Osteocyte (in vitro differentiated cells): Measurements from ENCODE around the gene CBX8. TPM values are rescaled to one million over a fixed set of nuclear protein-coding genes. Genes with fewer than 3 reads are reported as not detected.

Experiments
- DNase-seq: peaks from one replicate; pipeline ENCODE4 v3.0.0; 2021; ENCODE audit warnings: mixed read lengths; ENCODE audit not compliant: unreplicated experiment; ENCODE audit errors: extremely low spot score
- H3K27ac Mint-ChIP-seq: one replicate; pipeline ENCODE4 v1.8.0; 2021; ENCODE audit warnings: mild to moderate bottlenecking, mixed read lengths; ENCODE audit not compliant: unreplicated experiment
- H3K27me3 Mint-ChIP-seq: one replicate; pipeline ENCODE4 v1.8.0; 2021; ENCODE audit warnings: mixed read lengths; ENCODE audit not compliant: unreplicated experiment
- H3K36me3 Mint-ChIP-seq: one replicate; pipeline ENCODE4 v1.8.0; 2021; ENCODE audit warnings: mixed read lengths; ENCODE audit not compliant: unreplicated experiment
- H3K4me1 Mint-ChIP-seq: one replicate; pipeline ENCODE4 v1.8.0; 2021; ENCODE audit warnings: mixed read lengths; ENCODE audit not compliant: unreplicated experiment
- H3K4me3 Mint-ChIP-seq: one replicate; pipeline ENCODE4 v1.8.0; 2021; ENCODE audit warnings: mild to moderate bottlenecking, moderate library complexity, mixed read lengths; ENCODE audit not compliant: unreplicated experiment
- H3K9me3 Mint-ChIP-seq: one replicate; pipeline ENCODE4 v1.8.0; 2021; ENCODE audit warnings: mixed read lengths; ENCODE audit not compliant: unreplicated experiment
- total RNA-seq: library from RNA; stranded (reverse); gene quantifications from 2 replicates; pipeline ENCODE4 v1.2.1, GENCODE V29; 2021
- TF ChIP-seq, protein P1 (sequence below): fragments of 200-600 bp; sonication (generic); IDR thresholded peaks from 2 replicates; pipeline ENCODE4 v1.5.0; 2021; ENCODE audit warnings: antibody characterized with exemption, mild to moderate bottlenecking, moderate library complexity

Gene CBX8
- total RNA-seq, 1 donor from 2014 or later, result 5.4 TPM

DNA sequence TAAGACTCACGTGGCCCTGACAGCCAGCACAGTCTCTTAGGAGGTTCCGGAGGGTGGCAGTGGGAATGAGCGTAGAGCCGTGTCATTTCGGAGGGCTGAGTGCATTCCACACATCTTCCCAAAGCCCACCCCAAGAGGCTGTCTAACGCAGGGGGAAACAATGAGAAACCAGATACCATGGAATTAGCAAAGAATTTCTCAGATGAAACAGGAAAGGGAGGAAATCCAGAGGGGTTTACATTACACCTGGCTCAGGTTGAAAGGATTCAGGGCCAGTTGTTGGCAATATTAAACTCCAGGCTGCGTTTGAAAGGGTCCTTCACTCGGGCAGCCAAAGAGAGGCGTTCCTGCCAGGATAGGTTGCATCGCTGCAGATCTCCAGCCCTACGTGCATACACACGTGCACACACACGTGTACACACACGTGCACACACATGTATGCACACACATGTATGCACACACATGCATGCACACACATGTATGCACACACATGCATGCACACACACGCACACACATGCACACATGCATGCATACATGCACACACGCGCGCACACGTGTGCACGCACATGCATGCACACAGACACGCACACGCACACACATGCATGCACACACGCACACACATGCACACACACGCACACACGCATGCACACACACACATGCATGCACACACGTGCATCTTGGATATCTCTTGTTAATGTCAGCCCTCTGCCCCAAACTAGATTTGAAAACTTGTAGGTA, 30.1 kb upstream of the CBX8 start:
- Mint-ChIP-seq H3K9me3 (no peaks in the 10 kb centered on the region), H3K27me3 (no peaks in the 10 kb centered on the region)
- TF ChIP-seq, protein P1, sequence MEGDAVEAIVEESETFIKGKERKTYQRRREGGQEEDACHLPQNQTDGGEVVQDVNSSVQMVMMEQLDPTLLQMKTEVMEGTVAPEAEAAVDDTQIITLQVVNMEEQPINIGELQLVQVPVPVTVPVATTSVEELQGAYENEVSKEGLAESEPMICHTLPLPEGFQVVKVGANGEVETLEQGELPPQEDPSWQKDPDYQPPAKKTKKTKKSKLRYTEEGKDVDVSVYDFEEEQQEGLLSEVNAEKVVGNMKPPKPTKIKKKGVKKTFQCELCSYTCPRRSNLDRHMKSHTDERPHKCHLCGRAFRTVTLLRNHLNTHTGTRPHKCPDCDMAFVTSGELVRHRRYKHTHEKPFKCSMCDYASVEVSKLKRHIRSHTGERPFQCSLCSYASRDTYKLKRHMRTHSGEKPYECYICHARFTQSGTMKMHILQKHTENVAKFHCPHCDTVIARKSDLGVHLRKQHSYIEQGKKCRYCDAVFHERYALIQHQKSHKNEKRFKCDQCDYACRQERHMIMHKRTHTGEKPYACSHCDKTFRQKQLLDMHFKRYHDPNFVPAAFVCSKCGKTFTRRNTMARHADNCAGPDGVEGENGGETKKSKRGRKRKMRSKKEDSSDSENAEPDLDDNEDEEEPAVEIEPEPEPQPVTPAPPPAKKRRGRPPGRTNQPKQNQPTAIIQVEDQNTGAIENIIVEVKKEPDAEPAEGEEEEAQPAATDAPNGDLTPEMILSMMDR, result no peak

DNA sequence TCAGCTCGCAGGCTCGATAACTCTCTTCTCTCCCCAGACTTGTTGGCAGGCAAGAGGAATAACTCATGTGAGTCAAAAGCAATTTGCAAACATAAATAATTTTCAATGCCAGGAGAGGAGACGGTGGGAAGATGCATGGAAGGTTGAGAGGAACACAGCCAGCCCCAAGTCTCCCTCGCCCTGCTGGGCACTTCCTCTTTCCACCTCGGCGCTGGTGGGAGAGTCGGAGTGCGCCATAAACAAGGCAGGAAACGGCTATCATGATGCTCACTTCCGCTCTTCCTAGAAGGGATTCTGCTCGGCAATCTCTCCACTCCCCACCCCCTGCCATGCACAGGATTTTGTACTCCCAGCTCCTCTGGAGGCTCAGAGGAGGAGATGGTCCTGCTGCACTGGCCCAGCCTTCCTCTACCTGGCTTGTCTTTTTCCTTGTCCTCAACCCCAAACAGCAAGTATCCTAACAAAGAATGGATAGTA, 29.4 kb upstream of the CBX8 start:
- peaks cover under 1% of the 10 kb centered on the region for H3K27me3 Mint-ChIP-seq
- H3K9me3 Mint-ChIP-seq, result no peaks in the 10 kb centered on the region
- no peak overlapping the region for H3K4me3 Mint-ChIP-seq
- TF ChIP-seq, protein P1, result no peak
- DNase-seq, result no peak
- no peaks in the 10 kb centered on the region for H3K36me3 Mint-ChIP-seq
- no peak overlapping the region for H3K27ac Mint-ChIP-seq
- H3K4me1 Mint-ChIP-seq, result peaks cover 9% of the 10 kb centered on the region

More for the DNA sequence above, 30.1 kb upstream of the CBX8 start:
- DNase-seq, result no peak
- no peaks in the 10 kb centered on the region for H3K36me3 Mint-ChIP-seq
- no peak overlapping the region for H3K4me3 Mint-ChIP-seq
- no peak overlapping the region for H3K27ac Mint-ChIP-seq
- H3K4me1 Mint-ChIP-seq, result peaks cover 15% of the 10 kb centered on the region

DNA sequence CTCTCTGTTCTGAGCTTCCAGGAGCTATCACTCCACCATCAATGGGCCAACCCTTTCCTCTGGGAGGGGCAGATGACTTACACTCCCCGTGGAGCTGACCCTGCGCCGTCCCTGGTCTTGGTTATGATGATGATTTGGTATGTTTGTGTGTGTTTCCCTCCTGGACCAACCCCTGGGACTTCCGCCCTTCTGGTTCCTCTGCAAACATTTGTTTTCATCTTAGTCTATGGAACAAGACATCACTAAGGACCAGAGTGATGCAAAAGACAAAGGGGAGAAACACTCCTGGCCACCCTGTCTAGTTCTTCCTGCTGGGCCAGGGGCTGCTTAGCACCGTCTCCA, 28.7 kb upstream of the CBX8 start:
- Mint-ChIP-seq H3K27me3 (peaks cover 6% of the 10 kb centered on the region), H3K4me1 (peaks cover 9% of the 10 kb centered on the region), H3K27ac (no peak overlapping the region), H3K9me3 (no peaks in the 10 kb centered on the region), H3K36me3 (no peaks in the 10 kb centered on the region), H3K4me3 (no peak overlapping the region)
- DNase-seq, result no peak
- TF ChIP-seq, protein P1, result no peak

DNA sequence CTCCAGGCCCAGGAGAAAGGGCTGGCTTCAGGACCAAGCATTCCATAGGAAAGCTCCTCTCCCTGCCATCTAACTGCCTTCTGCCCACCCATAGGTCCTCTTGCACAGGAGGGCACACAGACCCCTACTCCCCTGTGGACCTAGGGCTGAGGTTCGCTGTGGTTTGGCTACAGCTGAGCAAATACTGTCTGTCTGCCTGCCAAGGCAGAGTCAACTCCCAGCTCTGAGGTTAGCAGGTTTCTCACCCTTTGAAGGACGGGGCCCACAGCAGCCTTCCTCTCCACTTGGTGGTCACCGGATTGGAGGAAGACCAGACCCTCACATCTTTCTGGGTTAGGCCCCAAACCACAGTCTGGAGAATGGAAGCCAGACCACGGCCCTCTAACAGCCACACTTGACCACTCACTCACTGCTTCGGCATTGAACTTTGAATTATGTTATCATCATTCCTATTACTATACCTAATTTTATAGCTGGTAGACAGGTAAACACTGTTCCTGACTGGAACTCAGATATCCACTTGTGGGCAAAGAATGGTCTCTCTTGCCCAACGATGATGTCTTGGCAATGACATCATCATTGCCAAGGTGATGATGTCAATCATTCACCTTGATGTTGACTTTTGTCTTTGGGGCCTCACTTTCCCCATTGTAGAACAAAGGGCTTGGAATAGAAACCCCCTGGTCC, 28.2 kb upstream of the CBX8 start:
- Mint-ChIP-seq H3K4me3 (no peak overlapping the region), H3K27me3 (peaks cover 6% of the 10 kb centered on the region), H3K27ac (no peak overlapping the region), H3K9me3 (no peaks in the 10 kb centered on the region), H3K36me3 (no peaks in the 10 kb centered on the region), H3K4me1 (peaks cover 9% of the 10 kb centered on the region)
- DNase-seq, result no peak
- TF ChIP-seq, protein P1, result no peak

DNA sequence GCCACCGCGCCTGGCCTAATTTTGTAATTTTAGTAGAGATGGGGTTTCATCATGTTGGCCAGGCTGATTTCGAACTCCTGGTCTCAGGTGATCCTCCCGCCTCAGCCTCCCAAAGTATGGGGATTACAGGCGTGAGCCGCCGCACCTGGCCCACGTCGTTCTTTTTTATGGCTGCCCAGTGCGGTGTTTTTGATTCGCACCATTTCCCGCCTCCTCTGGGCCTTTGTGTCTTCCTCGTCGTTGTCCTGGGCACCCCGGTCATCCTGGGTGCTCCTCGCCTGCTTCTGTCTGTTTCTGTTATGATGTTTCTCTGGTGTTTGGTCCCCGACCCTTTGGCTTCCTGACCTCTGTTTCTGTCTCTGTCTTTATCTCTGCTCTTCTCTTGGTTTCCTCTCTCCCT, 27.4 kb upstream of the CBX8 start:
- Mint-ChIP-seq H3K27me3 (peaks cover 11% of the 10 kb centered on the region), H3K4me1 (peaks cover 8% of the 10 kb centered on the region), H3K36me3 (no peaks in the 10 kb centered on the region), H3K4me3 (no peak overlapping the region), H3K9me3 (no peaks in the 10 kb centered on the region), H3K27ac (no peak overlapping the region)
- no peak for DNase-seq
- TF ChIP-seq, protein P1, result no peak
